K562 (cell line): ENCODE measurements around the gene HSD17B1. TPM values are rescaled to one million over a fixed set of nuclear protein-coding genes. Genes with fewer than 3 reads are reported as not detected.

Experiments
- BCOR ChIP-seq: fragments of 450-650 bp; IDR thresholded peaks from 2 replicates; pipeline ENCODE4 v1.6.1; 2016
- ETV1 ChIP-seq: fragments of 450-650 bp; conservative IDR thresholded peaks from 2 replicates; pipeline ENCODE4 v1.6.1; 2016; ENCODE audit warnings: missing genetic modification characterization, control low read depth, low read depth, missing compliant biosample characterization
- HNRNPLL ChIP-seq: fragments of 200-400 bp; formaldehyde crosslinking; IDR thresholded peaks from 2 replicates; pipeline ENCODE4 v1.6.1; 2017; ENCODE audit warnings: low read length, low read depth, mild to moderate bottlenecking; ENCODE audit not compliant: poor library complexity, severe bottlenecking
- ID3 ChIP-seq, 2 experiments: fragments of 250-450 bp in 1 of 2; fragments of 450-650 bp in 1 of 2; sonication (Bioruptor Pico) in 1 of 2; IDR thresholded peaks; 2 replicates each; pipeline versions ENCODE4 v1.6.1 to v1.8.0; 2016 to 2021; ENCODE audit warnings: mild to moderate bottlenecking in 2 of 2, moderate library complexity in 2 of 2, missing compliant biosample characterization in 1 of 2, missing genetic modification characterization in 1 of 2
- MTA2 ChIP-seq: fragments of 450-650 bp; IDR thresholded peaks from 2 replicates; pipeline ENCODE4 v1.6.1; 2016; ENCODE audit warnings: low read depth
- NR2C2 ChIP-seq, 2 experiments: fragments of 200-800 bp in 1 of 2; sonication (Bioruptor generic) in 1 of 2; sonication (generic) in 1 of 2; formaldehyde crosslinking in 1 of 2; IDR thresholded peaks; 2 replicates each; pipeline versions ENCODE4 v1.6.1 to v1.8.0; 2016 to 2022; ENCODE audit warnings: mild to moderate bottlenecking in 1 of 2, missing compliant biosample characterization in 1 of 2, missing genetic modification characterization in 1 of 2, missing genetic modification reagents in 1 of 2
- RAD21 ChIP-seq, 2 experiments: fragments of 250-450 bp in 1 of 2; fragments of 450-650 bp in 1 of 2; sonication (Bioruptor Pico) in 1 of 2; formaldehyde crosslinking in 1 of 2; IDR thresholded peaks in 1 of 2; conservative IDR thresholded peaks in 1 of 2; 2 replicates each; pipeline versions ENCODE4 v1.4.0 to v1.8.0; 2020 to 2022; ENCODE audit warnings: mild to moderate bottlenecking in 2 of 2, moderate library complexity in 1 of 2
- REST ChIP-seq, 2 experiments: fragments of 450-650 bp; formaldehyde crosslinking in 1 of 2; IDR thresholded peaks; 2 replicates each; pipeline versions ENCODE4 v1.4.0 to v1.6.1; 2014 to 2020; ENCODE audit warnings: mild to moderate bottlenecking in 2 of 2, borderline replicate concordance in 1 of 2, low read depth in 1 of 2
- ZC3H4 ChIP-seq: sonication (generic); formaldehyde crosslinking; IDR thresholded peaks from 2 replicates; pipeline ENCODE4 v1.9.0; 2021; ENCODE audit warnings: missing genetic modification reagents, borderline replicate concordance
- ZNF175 ChIP-seq: fragments of 200-800 bp; sonication (Bioruptor generic); IDR thresholded peaks from 2 replicates; pipeline ENCODE4 v1.6.1; 2016; ENCODE audit warnings: low read depth, mild to moderate bottlenecking, missing genetic modification characterization, missing compliant biosample characterization
- polyA plus RNA-seq, 8 experiments: library from polyadenylated mRNA; depleted of rRNA in 4 of 8; stranded (reverse) in 5 of 8; unstranded in 3 of 8; fragments of >200 nt; fragmentation: Nextera tagmentation in 2 of 8; fragmentation: Illumina TruSeq in 1 of 8; extraction: Ambion mirVana in 2 of 8; extraction: Trizol in 1 of 8; gene quantifications; 2 replicates each; pipeline versions ENCODE4 v1.2.1 to v1.2.3, GENCODE V29; 2011 to 2014; ENCODE audit warnings: inconsistent platforms in 1 of 8, missing spikeins in 1 of 8
- total RNA-seq, 7 experiments: library from RNA; depleted of rRNA in 6 of 7; stranded (reverse); fragments of >200 nt in 6 of 7; fragmentation: Illumina TruSeq in 2 of 7; extraction: Trizol in 2 of 7; gene quantifications; 2 replicates each; pipeline versions ENCODE4 v1.2.1 to v1.2.3, GENCODE V29; 2011 to 2021; ENCODE audit warnings: low replicate concordance in 1 of 7
- TF ChIP-seq, protein P1 (sequence below), 2 experiments: fragments of 200-800 bp in 1 of 2; sonication (Bioruptor generic) in 1 of 2; sonication (generic) in 1 of 2; formaldehyde crosslinking in 1 of 2; IDR thresholded peaks in 1 of 2; conservative IDR thresholded peaks in 1 of 2; 2 replicates each; pipeline versions ENCODE4 v1.5.0 to v1.6.1; 2016 to 2020; ENCODE audit warnings: missing compliant biosample characterization in 1 of 2, missing genetic modification characterization in 1 of 2, missing genetic modification reagents in 1 of 2

HSD17B1 gene
- total and polyA plus RNA-seq, 9 of the 15 experiments (the other 6 are each of a cell fraction or from before 2014, with no cell fraction given) = 0.55 to 21.1 (median 3.6) TPM

GRCh38 chr17:42531455-42532354 is 21.0 kb upstream of the HSD17B1 start (continued):
- peak in 1 of 2 experiments; percentile 46; a peak in 2 of 4 replicates for TF ChIP-seq RAD21 (CRISPR knock-in tag; conservative IDR thresholded peaks at IDR 0.05 in 1 of 2, IDR thresholded peaks at IDR 0.05 in 1 of 2)
- no peak for TF ChIP-seq ID3 (CRISPR knock-in tag; IDR thresholded peaks at IDR 0.05)
- TF ChIP-seq ID3 (tag; IDR thresholded peaks at IDR 0.05) = 0 out of 2 replicates have a peak, but pooled peaks have one; percentile 37
- TF ChIP-seq HNRNPLL = no peak
- peak; percentile 35; the same call in 1 of the 2 replicates for TF ChIP-seq BCOR
- 0 out of 2 replicates have a peak, but pooled peaks have one; percentile 18 for TF ChIP-seq MTA2
- TF ChIP-seq ZC3H4 = no peak
- TF ChIP-seq ETV1 (tag) = peak; percentile 36; the same call in 1 of the 2 replicates
- TF ChIP-seq NR2C2 (CRISPR knock-in tag; IDR thresholded peaks at IDR 0.05) = no peak
- TF ChIP-seq NR2C2 (tag; IDR thresholded peaks at IDR 0.05) = peak; percentile 83
- TF ChIP-seq REST (IDR thresholded peaks at IDR 0.05; ENCODE audit: borderline replicate concordance) = peak; percentile 17; the same call in 1 of the 2 replicates
- TF ChIP-seq REST (CRISPR knock-in tag; IDR thresholded peaks at IDR 0.05; ENCODE audit: low read depth) = no peak
- 0 out of 2 replicates have a peak, but pooled peaks have one; percentile 52 for TF ChIP-seq ZNF175 (CRISPR knock-in tag)
- TF ChIP-seq, protein P1, sequence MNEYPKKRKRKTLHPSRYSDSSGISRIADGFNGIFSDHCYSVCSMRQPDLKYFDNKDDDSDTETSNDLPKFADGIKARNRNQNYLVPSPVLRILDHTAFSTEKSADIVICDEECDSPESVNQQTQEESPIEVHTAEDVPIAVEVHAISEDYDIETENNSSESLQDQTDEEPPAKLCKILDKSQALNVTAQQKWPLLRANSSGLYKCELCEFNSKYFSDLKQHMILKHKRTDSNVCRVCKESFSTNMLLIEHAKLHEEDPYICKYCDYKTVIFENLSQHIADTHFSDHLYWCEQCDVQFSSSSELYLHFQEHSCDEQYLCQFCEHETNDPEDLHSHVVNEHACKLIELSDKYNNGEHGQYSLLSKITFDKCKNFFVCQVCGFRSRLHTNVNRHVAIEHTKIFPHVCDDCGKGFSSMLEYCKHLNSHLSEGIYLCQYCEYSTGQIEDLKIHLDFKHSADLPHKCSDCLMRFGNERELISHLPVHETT (CRISPR knock-in tag; conservative IDR thresholded peaks at IDR 0.05 in 1 of 2, IDR thresholded peaks at IDR 0.05 in 1 of 2) = peak in 1 of 2 experiments; percentile 91; a peak in 2 of 4 replicates
